AG10803 (cell line): Measurements from ENCODE around the gene LCN12.

Source experiments
- DNase-seq: peaks from one replicate; pipeline ENCODE4 v3.0.0; 2010; ENCODE audit warnings: low read depth
- H3K4me3 ChIP-seq: 2 replicates; pipeline ENCODE4 v1.5.1; 2011; ENCODE audit warnings: mild to moderate bottlenecking, low read length, control low read depth
- CTCF ChIP-seq: conservative IDR thresholded peaks from 2 replicates; pipeline ENCODE4 v1.5.1; 2011; ENCODE audit warnings: mild to moderate bottlenecking, low read length, control low read depth, inconsistent platforms

LCN12 gene

GRCh38 chr9:136951541-136952320 lies at the start of gene LCN12:
TSS of gene LCN12 (plus strand) at chr9:136952273. CDS start at chr9:136952328, 55 bp downstream.
- no peak within 1 kb of the TSS for H3K4me3 ChIP-seq
- no peak for TF ChIP-seq CTCF
- DNase-seq = no peak

- no peak for DNase-seq
- no peak for TF ChIP-seq CTCF
- H3K4me3 ChIP-seq = no peak overlapping the region
These were observed 49.0 kb upstream of the LCN12 start for GRCh38 chr9:136903041-136903554.

- H3K4me3 ChIP-seq = no peak overlapping the region
- DNase-seq = no peak
- TF ChIP-seq CTCF = no peak
These were observed 45.8 kb upstream of the LCN12 start for GRCh38 chr9:136906266-136906665.

GRCh38 chr9:136907011-136907914 lies 44.8 kb upstream of the LCN12 start:
- DNase-seq = no peak

GRCh38 chr9:136910197-136910900 lies 41.7 kb upstream of the LCN12 start:
- TF ChIP-seq CTCF = no peak
- no peak overlapping the region for H3K4me3 ChIP-seq
- DNase-seq = no peak

More at GRCh38 chr9:136907011-136907914, 44.8 kb upstream of the LCN12 start:
- TF ChIP-seq CTCF = no peak
- no peak overlapping the region for H3K4me3 ChIP-seq

GRCh38 chr9:136910901-136911245 lies 41.2 kb upstream of the LCN12 start:
- no peak overlapping the region for H3K4me3 ChIP-seq
- no peak for DNase-seq
- no peak for TF ChIP-seq CTCF
